C4-2B (cell line): ENCODE results near the gene IGF2.

ENCODE experiments used
- CTCF ChIP-seq: fragments of 450-650 bp; conservative IDR thresholded peaks from 2 replicates; pipeline ENCODE4 v1.5.1; 2017; ENCODE audit warnings: mild to moderate bottlenecking
- ZFX ChIP-seq: fragments of 450-650 bp; IDR thresholded peaks from 2 replicates; pipeline ENCODE4 v1.6.1; 2017

- TF ChIP-seq CTCF (no peak), ZFX (no peak)
These were observed 42.3 kb downstream of the IGF2 start for GRCh38 chr11:2096919-2097301.
